OCI-LY3 (cell line): ENCODE measurements around the gene SLC44A1.

ENCODE experiments used
- EZH2phosphoT487 ChIP-seq: fragments of 200-600 bp; shearing (Covaris generic); IDR thresholded peaks from 2 replicates; pipeline ENCODE4 v1.6.1; 2018; ENCODE audit warnings: antibody characterized with exemption, mixed run types, low read depth
- TF ChIP-seq, protein P1 (sequence below): fragments of 200-600, 300-600 bp; sonication (generic); IDR thresholded peaks from 2 replicates; pipeline ENCODE4 v1.5.1; 2014; ENCODE audit warnings: antibody characterized with exemption, low read length, low read depth

GRCh38 chr9:105393576-105394344 lies 149.3 kb downstream of the SLC44A1 start:
- TF ChIP-seq, protein P1, sequence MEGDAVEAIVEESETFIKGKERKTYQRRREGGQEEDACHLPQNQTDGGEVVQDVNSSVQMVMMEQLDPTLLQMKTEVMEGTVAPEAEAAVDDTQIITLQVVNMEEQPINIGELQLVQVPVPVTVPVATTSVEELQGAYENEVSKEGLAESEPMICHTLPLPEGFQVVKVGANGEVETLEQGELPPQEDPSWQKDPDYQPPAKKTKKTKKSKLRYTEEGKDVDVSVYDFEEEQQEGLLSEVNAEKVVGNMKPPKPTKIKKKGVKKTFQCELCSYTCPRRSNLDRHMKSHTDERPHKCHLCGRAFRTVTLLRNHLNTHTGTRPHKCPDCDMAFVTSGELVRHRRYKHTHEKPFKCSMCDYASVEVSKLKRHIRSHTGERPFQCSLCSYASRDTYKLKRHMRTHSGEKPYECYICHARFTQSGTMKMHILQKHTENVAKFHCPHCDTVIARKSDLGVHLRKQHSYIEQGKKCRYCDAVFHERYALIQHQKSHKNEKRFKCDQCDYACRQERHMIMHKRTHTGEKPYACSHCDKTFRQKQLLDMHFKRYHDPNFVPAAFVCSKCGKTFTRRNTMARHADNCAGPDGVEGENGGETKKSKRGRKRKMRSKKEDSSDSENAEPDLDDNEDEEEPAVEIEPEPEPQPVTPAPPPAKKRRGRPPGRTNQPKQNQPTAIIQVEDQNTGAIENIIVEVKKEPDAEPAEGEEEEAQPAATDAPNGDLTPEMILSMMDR = no peak
- TF ChIP-seq EZH2phosphoT487 = no peak
